Choroid plexus epithelial cell (primary cell): ENCODE results near the gene CASZ1.

Experiments
- DNase-seq: peaks from one replicate; pipeline ENCODE4 v3.0.0-alpha.2; 2010; ENCODE audit warnings: low read depth
- H3K4me3 ChIP-seq: 2 replicates; pipeline ENCODE4 v1.5.1; 2011; ENCODE audit warnings: low read depth, mild to moderate bottlenecking, control low read depth, low read length, moderate library complexity
- CTCF ChIP-seq: conservative IDR thresholded peaks from 2 replicates; pipeline ENCODE4 v1.5.1; 2011; ENCODE audit warnings: low read depth, mild to moderate bottlenecking, control low read depth, inconsistent platforms, low read length, moderate library complexity

Gene CASZ1

GRCh38 chr1:10610901-10611600, 185.4 kb downstream of the CASZ1 start:
- no peak overlapping the region for H3K4me3 ChIP-seq
- TF ChIP-seq CTCF = no peak
- no peak for DNase-seq

- no peak for TF ChIP-seq CTCF
- no peak for DNase-seq
- no peak overlapping the region for H3K4me3 ChIP-seq
These were observed 187.8 kb downstream of the CASZ1 start for GRCh38 chr1:10608690-10609089.

GRCh38 chr1:10607228-10607627, 189.2 kb downstream of the CASZ1 start:
- peak; percentile 30 for DNase-seq
- H3K4me3 ChIP-seq = no peak overlapping the region
- TF ChIP-seq CTCF = no peak

- no peak for DNase-seq
- TF ChIP-seq CTCF = no peak
- H3K4me3 ChIP-seq = no peak overlapping the region
These were observed 190.4 kb downstream of the CASZ1 start for GRCh38 chr1:10606064-10606463.

- no peak for DNase-seq
- H3K4me3 ChIP-seq = no peak overlapping the region
- TF ChIP-seq CTCF = no peak
These were observed 191.5 kb downstream of the CASZ1 start for GRCh38 chr1:10604966-10605365.

GRCh38 chr1:10602936-10603335, 193.5 kb downstream of the CASZ1 start:
- no peak overlapping the region for H3K4me3 ChIP-seq
- DNase-seq = no peak
- TF ChIP-seq CTCF = no peak
